Activated naive CD8-positive, alpha-beta T cell treated with anti-CD3 and anti-CD28 coated beads, Interleukin-2, amount 50 U/mL, for 16 hours (primary cell): ENCODE results near the gene DZIP3.
"Not testable (repeated sequence)": the region's sequence is repeated elsewhere in the genome, so short reads cannot be mapped to it uniquely, and the experiment has no call there.

Source experiments
- DNase-seq: peaks from one replicate; pipeline ENCODE4 v3.0.0-alpha.2; 2020; ENCODE audit warnings: low read depth, low spot score

The DZIP3 gene

DNA sequence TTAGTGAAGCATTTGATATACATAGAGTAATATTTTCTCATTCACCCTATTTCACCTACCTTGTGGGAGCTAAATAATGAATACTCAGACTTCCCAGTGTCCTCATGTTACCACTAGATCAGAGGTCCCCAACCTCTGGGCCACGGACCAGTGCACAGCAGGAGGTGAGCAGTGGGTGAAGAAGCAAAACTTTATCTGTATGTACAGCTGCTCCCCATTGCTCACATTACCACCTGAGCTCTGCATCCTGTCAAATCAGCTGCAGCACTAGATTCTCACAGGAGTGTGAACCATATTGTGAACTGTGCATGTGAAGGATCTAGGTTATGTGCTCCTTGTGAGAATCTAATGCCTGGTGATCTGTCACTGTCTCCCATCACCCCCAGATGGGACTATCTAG, 88.3 kb downstream of the DZIP3 start:
- no peak for DNase-seq

DNA sequence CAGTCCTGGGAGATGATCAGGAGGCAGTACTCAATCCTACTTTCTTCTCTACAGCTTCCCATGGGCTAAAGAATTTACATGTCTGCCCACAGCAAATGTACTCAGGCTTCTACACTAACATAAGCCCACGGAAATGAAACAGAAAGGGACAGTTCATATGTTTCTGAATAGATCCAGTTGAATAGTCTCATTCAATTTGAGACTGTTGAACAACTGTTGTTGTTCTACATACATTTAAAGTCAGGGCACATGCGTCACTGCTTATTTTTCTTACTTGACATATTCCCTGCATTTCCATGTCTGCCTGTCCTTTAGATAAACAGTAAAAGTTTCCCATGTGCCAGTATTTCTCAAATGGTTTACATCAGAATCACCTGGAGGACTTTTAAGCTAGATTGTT, 102.8 kb downstream of the DZIP3 start:
- DNase-seq: not testable (repeated sequence)

DNA sequence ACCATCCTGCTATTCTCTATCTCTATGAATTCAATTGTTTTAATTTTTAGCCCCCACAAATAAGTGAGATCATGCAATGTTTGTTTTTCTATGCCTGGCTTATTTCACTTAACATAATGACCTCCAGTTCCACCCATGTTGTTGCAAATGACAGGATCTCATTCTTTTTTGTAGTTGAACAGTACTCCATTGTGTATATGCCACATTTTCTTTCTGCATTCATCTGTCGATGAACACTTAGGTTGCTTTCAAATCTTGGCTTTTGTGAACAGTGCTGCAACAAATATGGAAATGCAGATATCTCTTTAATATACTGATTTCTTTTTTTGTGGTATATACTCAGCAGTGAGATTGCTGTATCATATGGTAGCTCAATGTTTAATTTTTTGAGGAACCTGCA, 108.9 kb downstream of the DZIP3 start:
- DNase-seq: no peak

DNA sequence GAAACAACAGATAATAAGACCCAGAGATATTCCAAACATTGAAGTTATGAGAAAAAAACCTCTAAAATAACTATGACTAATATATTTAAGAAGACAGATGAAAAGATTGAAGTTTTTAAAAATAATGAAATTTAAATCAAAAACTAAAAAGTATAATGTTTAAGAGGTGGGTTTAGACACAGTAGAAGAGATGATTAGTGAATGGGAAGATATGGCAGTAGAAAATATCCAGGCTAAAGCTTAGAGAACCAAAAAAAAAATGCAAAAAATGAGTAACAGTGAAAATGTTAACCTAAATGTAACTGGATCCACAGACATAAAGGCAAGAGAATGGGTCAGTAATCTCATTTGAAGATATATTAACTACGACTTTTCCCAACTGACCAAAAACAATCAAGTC, 115.5 kb downstream of the DZIP3 start:
- no peak for DNase-seq

DNA sequence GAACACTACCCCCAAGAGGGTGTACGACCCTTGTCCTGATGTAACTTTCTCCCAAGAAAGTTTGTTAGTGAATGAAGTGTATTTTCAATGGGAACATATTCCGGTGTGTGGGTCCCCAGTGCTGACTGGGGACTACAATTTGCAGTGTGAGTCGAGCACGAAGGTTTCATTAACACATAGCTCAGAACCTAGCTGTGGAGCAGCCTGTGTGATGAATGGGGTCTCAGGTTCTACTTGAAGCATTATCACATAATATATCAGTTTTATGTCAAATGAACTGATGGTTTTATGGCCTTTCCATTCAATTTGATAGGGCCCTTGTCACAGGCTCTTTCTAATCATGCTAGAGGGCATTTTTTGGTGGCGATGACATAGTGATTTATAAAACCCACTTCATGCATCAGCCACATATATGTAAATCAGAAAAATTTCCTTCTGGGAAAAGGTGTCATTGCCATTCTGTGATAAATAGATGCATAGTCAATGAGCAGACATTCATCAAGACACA, 123.5 kb downstream of the DZIP3 start:
- no peak for DNase-seq

DNA sequence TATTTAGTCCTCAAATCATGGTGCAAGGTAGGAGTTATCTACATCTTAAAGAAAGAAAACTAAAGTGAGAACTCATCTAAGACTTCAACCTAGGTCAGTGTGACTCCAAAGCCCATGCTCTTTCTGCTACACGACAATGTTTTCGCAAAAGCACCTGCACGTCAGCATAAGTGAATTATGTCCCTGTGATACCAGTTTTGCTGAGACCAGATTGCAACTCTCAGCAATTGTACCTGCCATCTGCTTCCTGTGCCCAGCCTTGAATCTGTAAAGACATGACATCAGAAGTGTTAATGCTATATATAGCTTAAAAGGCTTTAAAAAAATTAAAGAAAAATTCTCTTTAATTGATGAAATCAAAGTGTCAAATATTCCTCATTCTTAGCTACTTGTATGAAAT, 124.3 kb downstream of the DZIP3 start:
- no peak for DNase-seq

DNA sequence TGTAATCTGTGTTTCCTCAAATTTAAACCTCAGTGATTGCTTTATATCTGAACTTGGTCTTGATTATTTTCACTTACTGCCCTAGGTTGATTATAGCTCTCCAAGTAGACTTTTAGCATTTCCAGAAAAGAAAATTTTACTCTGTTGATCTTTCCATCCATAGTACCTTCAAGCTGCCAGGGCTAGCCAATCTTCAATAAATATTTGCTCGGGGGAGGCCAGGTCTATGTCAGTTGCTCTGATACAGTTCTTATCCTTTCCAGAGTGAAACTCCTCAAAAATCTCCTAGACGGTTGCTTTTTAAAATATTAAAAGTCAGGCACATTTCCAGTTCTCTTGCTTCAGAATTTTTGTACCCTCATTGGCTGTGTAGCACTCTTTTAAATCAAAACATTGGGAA, 128.9 kb downstream of the DZIP3 start:
- no peak for DNase-seq

DNA sequence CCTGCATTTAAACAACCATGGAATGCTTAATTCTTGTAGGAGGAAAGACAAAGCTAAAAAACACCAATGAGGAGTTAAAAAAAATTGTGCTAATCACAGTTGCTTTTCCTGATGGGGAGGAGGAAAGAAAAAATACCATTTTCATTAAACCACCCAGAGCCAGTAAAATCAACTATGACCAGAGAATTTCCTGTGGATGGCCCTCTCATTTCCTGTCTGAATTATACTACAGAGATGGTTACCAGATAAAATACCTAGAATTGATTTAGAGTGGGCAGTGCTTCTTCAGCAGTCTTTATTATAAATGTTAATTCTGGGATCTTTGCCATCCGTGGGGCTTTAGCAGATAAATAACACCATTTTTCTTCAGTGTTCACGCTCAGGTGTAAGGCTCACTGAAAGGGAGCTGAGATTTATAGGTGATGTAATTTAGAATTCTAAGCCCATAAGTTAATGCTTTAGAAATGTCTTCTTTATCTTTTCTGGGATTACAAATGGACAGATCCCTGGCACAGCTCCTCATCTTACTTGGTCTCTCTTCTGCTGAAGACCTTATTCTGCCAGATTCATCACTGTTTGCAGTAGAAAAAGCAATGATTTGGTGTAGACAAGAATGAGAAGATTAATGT, 129.8 kb downstream of the DZIP3 start:
- no peak for DNase-seq

DNA sequence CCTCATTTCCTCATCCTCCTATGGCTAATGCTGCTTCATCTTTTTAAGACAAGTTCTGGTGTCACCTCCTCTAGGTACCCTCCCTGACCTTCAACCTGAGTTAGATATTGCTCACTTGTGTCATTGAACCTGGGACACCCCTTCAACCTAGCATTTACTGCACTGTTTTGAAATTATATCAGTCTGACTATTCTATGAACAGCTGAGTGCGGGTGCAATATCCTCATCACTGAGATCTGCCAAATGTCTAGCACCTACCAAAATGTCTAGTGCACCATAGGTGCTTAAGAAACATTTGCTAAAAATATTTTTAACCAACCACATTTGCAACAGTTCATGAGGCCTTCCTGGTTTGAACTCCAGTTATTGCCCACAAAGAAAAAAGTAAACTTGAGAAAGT, 133.2 kb downstream of the DZIP3 start:
- DNase-seq: no peak

DNA sequence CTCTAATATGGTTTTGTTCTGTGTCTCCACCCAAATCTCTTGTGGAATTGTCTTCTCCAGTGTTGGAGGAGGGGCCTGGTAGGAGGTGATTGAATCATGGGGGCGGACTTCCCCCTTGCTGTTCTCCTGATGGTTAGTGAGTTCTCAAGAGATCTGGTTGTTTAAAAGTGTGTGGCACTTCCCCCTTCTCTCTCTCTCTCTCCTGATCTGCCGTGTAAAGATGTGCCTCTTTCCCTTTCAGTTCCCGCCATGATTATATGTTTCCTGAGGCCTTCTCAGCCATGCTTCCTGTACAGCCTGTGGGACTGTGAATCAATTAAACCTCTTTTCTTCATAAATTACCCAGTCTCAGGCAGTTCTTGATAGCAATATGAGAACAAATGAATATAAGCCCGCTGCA, 134.6 kb downstream of the DZIP3 start:
- DNase-seq: no peak

DNA sequence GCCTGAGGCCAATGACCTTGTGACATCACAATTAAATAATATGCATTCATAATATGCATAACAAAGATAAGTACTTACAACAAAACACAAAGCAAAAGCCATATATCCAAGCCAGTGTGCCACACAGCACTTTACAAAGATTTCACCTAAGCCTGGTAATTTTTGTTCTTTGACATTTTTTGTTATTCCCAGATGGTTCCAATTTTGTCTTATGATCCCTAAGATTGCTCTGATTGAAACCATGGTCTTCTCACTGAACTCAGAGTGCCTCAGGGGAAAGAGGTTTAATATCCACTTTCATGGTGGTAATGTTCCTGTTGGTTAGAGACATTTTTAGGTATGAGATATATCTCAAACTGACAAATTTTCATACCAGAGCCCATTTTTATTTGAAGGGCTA, 138.6 kb downstream of the DZIP3 start:
- no peak for DNase-seq

DNA sequence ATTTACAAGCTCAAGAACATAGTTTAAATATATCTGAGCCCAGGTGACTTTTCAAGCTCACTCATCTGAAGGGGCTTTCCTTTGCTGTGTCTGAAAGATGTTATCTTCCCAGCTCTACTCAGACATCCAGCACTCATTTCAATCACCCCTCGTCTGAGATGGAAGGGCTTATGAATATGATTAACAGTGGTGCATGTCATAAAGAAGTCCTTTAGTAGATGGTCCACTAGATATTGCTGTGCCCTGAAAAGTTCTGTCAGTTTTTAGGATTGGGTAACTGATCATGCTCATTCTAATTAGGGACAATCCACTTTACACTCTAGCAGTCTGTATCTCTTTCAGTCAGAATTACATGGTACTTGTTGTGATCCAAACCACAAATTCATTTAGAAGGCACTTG, 139.4 kb downstream of the DZIP3 start:
- no peak for DNase-seq

DNA sequence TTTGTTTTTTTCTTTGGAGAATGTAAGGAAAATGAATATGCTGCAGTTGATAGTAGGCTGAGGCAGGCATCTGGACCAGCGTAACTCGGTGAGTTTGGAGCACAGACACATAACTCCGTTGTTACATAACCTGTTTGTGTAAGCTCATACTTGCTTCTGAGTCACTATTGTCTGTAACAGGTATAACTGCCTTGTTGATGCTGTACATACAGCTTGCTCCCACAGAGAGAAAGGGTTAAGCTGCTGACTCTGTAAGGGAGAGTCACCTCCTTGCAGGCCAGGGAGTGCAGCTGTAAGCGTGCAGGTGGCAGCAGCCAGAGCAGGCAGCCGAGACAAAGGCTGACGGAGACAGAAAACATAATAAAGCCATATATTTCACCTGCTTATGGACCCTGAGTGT, 147.3 kb downstream of the DZIP3 start:
- no peak for DNase-seq

DNA sequence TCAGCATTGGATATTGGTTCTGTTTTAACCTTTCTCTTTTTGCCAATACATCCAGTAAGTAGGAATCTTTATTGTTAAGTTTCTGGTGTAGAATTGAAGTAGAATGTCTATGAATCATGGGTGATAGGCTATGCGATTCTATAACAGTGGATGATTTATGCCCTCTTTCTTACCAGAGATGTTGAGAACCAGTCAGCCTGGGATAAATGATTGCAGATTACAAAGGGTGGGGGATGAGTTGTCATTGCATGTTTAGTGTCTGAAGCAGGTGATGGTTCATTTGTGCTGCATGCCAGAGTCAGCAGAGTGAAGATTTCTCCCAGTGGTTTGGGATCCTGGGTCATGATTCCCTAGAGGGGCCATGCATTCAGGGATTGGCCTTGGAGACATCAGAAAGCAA, 153.4 kb downstream of the DZIP3 start:
- DNase-seq: no peak
